RWPE2 (cell line): ENCODE measurements around the gene TMEM245.

Experiments used
- ATAC-seq: fragments of 200-7000 bp; cut with Tn5 transposase; 3 replicates; pipeline ENCODE4 v1.9.1; 2021; ENCODE audit warnings: low read depth
- DNase-seq: peaks from one replicate; pipeline ENCODE4 v3.0.0-alpha.2; 2020; ENCODE audit warnings: low spot score
- H3K27ac ChIP-seq: fragments of 450-650 bp; 2 replicates; pipeline ENCODE4 v1.5.1; 2017; ENCODE audit warnings: mild to moderate bottlenecking; ENCODE audit not compliant: poor library complexity, severe bottlenecking
- H3K27me3 ChIP-seq: fragments of 250-450 bp; sonication (Bioruptor Pico); 2 replicates; pipeline ENCODE4 v1.5.1; 2021; ENCODE audit warnings: mild to moderate bottlenecking, moderate library complexity; ENCODE audit not compliant: insufficient read depth, poor library complexity, severe bottlenecking
- H3K36me3 ChIP-seq: fragments of 250-450 bp; sonication (Bioruptor Pico); 2 replicates; pipeline ENCODE4 v1.5.1; 2020; ENCODE audit warnings: low read depth, mild to moderate bottlenecking, moderate library complexity
- H3K4me1 ChIP-seq: fragments of 250-450 bp; sonication (Bioruptor Pico); 2 replicates; pipeline ENCODE4 v1.5.1; 2021; ENCODE audit warnings: mild to moderate bottlenecking, moderate library complexity; ENCODE audit not compliant: insufficient read depth, poor library complexity, severe bottlenecking
- H3K4me3 ChIP-seq: fragments of 250-450 bp; sonication (Bioruptor Pico); 2 replicates; pipeline ENCODE4 v1.5.1; 2021; ENCODE audit warnings: mild to moderate bottlenecking, moderate library complexity; ENCODE audit not compliant: severe bottlenecking
- H3K9me3 ChIP-seq: fragments of 250-450 bp; sonication (Bioruptor Pico); 2 replicates; pipeline ENCODE4 v1.5.1; 2021; ENCODE audit warnings: mild to moderate bottlenecking, moderate library complexity; ENCODE audit not compliant: severe bottlenecking
- TF ChIP-seq, protein P1 (sequence below): fragments of 450-650 bp; IDR thresholded peaks from one replicate; pipeline ENCODE4 v1.5.1; 2017; ENCODE audit warnings: mild to moderate bottlenecking, moderate library complexity; ENCODE audit not compliant: poor library complexity, severe bottlenecking

The TMEM245 gene

DNA sequence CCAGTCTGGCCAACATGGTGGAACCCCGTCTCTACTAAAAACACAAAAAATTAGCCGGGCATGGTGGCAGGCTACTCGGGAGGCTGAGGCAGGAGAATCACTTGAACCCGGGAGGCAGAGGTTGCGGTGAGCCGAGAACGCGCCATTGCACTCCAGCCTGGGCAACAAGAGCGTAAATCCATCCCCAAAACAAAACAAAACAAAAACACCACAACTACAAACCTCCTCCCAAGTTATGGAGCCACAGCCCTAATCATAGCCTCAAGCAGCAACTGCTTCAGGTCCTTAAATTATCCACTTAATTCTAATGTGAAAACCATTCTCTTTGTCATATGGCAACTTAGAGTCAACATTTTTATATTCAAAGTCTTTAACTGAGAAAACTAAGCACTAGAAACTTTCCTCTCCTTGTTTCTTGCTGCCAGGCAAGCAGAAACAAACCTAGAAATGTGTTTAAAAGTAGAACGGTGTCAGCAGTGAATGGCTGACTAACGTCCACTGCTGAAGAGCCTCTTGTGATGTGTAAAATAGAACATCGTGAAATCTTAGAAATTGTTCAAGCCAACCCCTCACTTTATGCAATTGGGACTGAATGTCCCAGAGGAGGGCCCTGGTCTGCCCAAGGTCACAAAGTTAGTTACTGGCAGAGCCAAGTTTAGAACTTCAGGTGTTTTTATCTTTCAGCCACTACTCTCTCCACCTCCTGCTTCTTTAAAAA is 5.7 kb downstream of the TMEM245 start:
- no peaks in the 10 kb centered on the region for H3K27me3 ChIP-seq
- no peak for DNase-seq
- H3K9me3 ChIP-seq: no peaks in the 10 kb centered on the region
- no peak overlapping the region for H3K4me3 ChIP-seq
- peaks cover 67% of the 10 kb centered on the region for H3K4me1 ChIP-seq
- peak overlapping the region; percentile 71 for H3K27ac ChIP-seq
- H3K36me3 ChIP-seq: peaks cover 20% of the 10 kb centered on the region; the same call in 1 of the 2 replicates
- no peak for ATAC-seq
- TF ChIP-seq, protein P1, sequence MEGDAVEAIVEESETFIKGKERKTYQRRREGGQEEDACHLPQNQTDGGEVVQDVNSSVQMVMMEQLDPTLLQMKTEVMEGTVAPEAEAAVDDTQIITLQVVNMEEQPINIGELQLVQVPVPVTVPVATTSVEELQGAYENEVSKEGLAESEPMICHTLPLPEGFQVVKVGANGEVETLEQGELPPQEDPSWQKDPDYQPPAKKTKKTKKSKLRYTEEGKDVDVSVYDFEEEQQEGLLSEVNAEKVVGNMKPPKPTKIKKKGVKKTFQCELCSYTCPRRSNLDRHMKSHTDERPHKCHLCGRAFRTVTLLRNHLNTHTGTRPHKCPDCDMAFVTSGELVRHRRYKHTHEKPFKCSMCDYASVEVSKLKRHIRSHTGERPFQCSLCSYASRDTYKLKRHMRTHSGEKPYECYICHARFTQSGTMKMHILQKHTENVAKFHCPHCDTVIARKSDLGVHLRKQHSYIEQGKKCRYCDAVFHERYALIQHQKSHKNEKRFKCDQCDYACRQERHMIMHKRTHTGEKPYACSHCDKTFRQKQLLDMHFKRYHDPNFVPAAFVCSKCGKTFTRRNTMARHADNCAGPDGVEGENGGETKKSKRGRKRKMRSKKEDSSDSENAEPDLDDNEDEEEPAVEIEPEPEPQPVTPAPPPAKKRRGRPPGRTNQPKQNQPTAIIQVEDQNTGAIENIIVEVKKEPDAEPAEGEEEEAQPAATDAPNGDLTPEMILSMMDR: no peak

DNA sequence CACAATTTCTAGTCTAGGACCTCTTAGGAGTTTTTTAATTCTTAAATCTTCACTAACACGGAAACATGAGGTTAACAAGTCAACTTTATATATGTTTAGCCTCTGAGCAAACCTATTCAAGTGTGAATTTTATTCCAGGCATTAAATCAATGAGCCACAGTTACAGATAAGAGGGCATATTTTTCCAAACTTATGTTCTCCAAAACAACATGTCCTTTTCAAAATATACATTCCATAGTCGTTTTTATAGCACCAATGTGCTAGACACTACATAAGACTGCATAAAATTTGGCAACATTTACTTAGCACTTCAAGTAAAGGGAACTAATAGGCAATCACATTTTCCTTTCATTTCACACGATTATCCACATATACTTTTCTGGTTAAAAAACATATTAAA is 6.5 kb downstream of the TMEM245 start:
- Histone ChIP-seq H3K9me3 (no peaks in the 10 kb centered on the region), H3K4me1 (peaks cover 75% of the 10 kb centered on the region), H3K27ac (peak overlapping the region; percentile 88), H3K27me3 (no peaks in the 10 kb centered on the region), H3K36me3 (peaks cover 20% of the 10 kb centered on the region; the same call in 1 of the 2 replicates), H3K4me3 (no peak overlapping the region)
- TF ChIP-seq, protein P1: no peak
- DNase-seq: no peak
- ATAC-seq: no peak

DNA sequence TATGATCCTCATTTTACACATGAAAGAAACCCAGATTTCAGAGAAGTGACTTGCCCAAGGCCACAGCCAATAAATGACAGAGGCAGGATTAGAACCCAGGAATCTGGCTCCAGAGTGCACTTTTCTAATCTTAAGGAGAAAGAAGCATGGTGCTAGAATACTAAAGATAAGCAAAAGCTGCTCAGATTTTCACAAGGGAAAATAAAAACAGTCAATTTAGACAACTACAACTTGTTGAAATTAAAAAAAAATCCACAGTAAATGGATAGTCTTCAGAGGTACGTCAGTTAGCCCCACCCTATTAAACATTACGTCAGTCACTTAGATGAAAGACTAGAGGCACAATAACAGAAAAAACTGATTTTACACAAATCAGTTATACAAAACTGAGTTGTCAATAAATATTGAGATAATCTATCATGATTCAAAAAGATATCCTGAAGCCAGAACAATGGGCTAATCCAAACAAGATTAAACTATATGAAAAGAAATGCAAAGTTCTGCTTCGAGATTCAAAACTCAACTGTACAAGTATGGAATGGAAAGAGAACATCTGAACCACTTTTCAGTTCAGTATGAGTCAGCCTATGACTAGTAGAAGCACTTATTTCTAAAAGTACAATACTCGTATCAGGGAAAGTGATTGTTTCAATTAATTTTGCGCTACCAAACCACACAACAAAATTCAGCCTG is 9.3 kb downstream of the TMEM245 start:
- Histone ChIP-seq H3K36me3 (peaks cover 23% of the 10 kb centered on the region), H3K4me1 (peaks cover 74% of the 10 kb centered on the region), H3K9me3 (no peaks in the 10 kb centered on the region), H3K27me3 (no peaks in the 10 kb centered on the region), H3K27ac (peak overlapping the region; percentile 88), H3K4me3 (peak overlapping the region; percentile 5)
- ATAC-seq: peak; percentile 69
- TF ChIP-seq, protein P1: no peak
- no peak for DNase-seq

DNA sequence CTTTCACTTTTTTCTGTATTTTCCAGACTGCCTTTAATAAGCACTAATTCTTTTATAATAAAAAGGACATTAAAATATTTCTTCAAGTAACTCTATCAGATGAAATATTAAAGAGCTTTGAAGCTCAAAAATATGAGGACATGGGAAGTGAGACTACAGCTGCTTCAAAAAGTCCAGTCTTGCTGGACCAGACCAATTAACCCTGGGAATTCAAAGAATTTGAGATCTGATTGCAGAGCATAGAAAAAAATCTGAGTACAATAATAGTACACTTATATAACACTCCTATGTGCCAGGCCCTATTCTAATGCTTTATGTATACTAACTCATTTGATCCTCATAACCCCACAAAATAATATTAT is 9.8 kb downstream of the TMEM245 start:
- no peak overlapping the region for H3K4me3 ChIP-seq
- peak overlapping the region; percentile 88 for H3K27ac ChIP-seq
- H3K27me3 ChIP-seq: no peaks in the 10 kb centered on the region
- no peak for DNase-seq
- peaks cover 28% of the 10 kb centered on the region for H3K36me3 ChIP-seq
- ATAC-seq: no peak
- no peaks in the 10 kb centered on the region for H3K9me3 ChIP-seq
- peaks cover 70% of the 10 kb centered on the region for H3K4me1 ChIP-seq
- TF ChIP-seq, protein P1: no peak

DNA sequence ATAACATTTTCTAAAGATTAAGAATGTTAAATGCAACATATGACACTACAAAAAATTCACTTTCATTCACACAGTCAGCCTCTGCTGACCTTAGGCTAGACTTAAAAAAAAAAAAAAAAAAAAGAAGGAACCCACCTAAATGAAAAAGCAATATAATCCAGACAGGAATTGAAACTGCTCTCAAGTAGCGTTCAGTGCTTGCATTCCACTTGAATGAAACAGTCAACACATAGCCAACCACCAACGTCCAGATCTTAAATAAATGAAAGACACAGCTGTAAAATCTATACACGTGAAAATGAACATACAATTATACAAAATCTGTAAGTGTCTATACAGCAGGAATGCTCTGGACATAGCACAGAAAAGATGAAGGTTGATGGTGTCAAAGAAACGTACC is 11.4 kb downstream of the TMEM245 start:
- H3K9me3 ChIP-seq: no peaks in the 10 kb centered on the region
- peak overlapping the region; percentile 88 for H3K27ac ChIP-seq
- no peak for DNase-seq
- ATAC-seq: peak; percentile 43; the same call in 2 of the 3 replicates
- peaks cover 54% of the 10 kb centered on the region for H3K4me1 ChIP-seq
- peaks cover 38% of the 10 kb centered on the region for H3K36me3 ChIP-seq
- no peak overlapping the region for H3K4me3 ChIP-seq
- no peaks in the 10 kb centered on the region for H3K27me3 ChIP-seq
- TF ChIP-seq, protein P1: no peak
